ENCODE data around the gene TOPBP1. TPM values are rescaled to one million over a fixed set of nuclear protein-coding genes. Genes with fewer than 3 reads are reported as not detected.

Gene TOPBP1
- total RNA-seq = 32.1 and 42.2 TPM in 2 replicates

GRCh38 chr3:133661454-133662277 is at the start of gene TOPBP1:
Gene TOPBP1 (minus strand): TSS chr3:133661941. CDS start chr3:133661127, 814 bp downstream.

GRCh38 chr3:133573629-133574194 is 88.0 kb downstream of the TOPBP1 start, which contains the start of gene CDV3:
Gene CDV3 (plus strand): TSS chr3:133573686. CDS start chr3:133574045, 359 bp downstream.

Other genes starting within 250 kb of the TOPBP1 start
- 172 and 199 TPM in 2 replicates for gene CDV3, start 88.3 kb downstream of the TOPBP1 start, total RNA-seq
- gene TF, start 84.5 kb upstream of the TOPBP1 start, total RNA-seq = 0.07 TPM in 1 of 2 replicates, not detected in the other
- 47.5 and 47.8 TPM in 2 replicates for gene SRPRB, start 143.9 kb upstream of the TOPBP1 start, total RNA-seq
- gene RAB6B, start 233.9 kb upstream of the TOPBP1 start, total RNA-seq = 1.1 and 1.2 TPM in 2 replicates

Data from mammary microvascular endothelial cell (primary cell).